Measurements from ENCODE around the gene KDM5A. TPM values are rescaled to one million over a fixed set of nuclear protein-coding genes. Genes with fewer than 3 reads are reported as not detected.

KDM5A gene
- polyA plus RNA-seq, 1 of the 3 experiments (the other 2 are of a cell fraction), result 6.2 TPM

GRCh38 chr12:252636-253035, 136.5 kb downstream of the KDM5A start:
- POLR2A ChIA-PET, result no interaction called here

GRCh38 chr12:247271-247670, 141.8 kb downstream of the KDM5A start:
- Histone ChIP-seq H3K4me3 (ENCODE audit: low read depth in 2 of 2, low read length in 1 of 2) (no peak overlapping the region), H3F3A (replicated peaks; ENCODE audit: insufficient read depth) (no peaks in the 10 kb centered on the region), H3K9me3 (peaks cover 10% of the 10 kb centered on the region; the same call in 1 of the 2 replicates), H3K9me2 (no peaks in the 10 kb centered on the region), H3K79me2 (ENCODE audit: insufficient read depth) (no peaks in the 10 kb centered on the region), H3K4me2 (no peak overlapping the region), H3K27ac (ENCODE audit: low read depth in 2 of 2, low read length in 1 of 2) (no peak overlapping the region), H3K9ac (no peak overlapping the region), H4K20me1 (ENCODE audit: insufficient read depth) (no peaks in the 10 kb centered on the region), H3K36me3 (replicated peaks in 1 of 2; ENCODE audit: control insufficient read depth in 1 of 2, insufficient read depth in 2 of 2, low read length in 1 of 2) (no peaks in the 10 kb centered on the region), H3K27me3 (ENCODE audit: insufficient read depth) (no peaks in the 10 kb centered on the region), H3K4me1 (ENCODE audit: control insufficient read depth in 1 of 2, insufficient read depth in 2 of 2, low read depth in 1 of 2, low read length in 1 of 2) (no peaks in the 10 kb centered on the region), H2AFZ (ENCODE audit: low read depth) (no peak overlapping the region)
- ChIA-PET CTCF (interaction anchor here (1.3 kb wide), 1 partner anchor 28 kb away, joined by 3 read pairs; no protein-coding TSS in a partner anchor), POLR2A (interaction anchor here (0.6 kb wide), 1 partner anchor 29 kb away, joined by 3 read pairs; no protein-coding TSS in a partner anchor)
- WGBS (ENCODE audit: low lambda C conversion rate), result 46% methylated on average over 3 of the region's 3 CpGs
- no peak for DNase-seq
- no peak for TF ChIP-seq CHD2 (IDR thresholded peaks at IDR 0.05; ENCODE audit: low read length, partially characterized antibody)
- no peak for TF ChIP-seq YY1 (IDR thresholded peaks at IDR 0.05; ENCODE audit: low read depth)

More at GRCh38 chr12:252636-253035, 136.5 kb downstream of the KDM5A start:
- H3K4me3 ChIP-seq (ENCODE audit: low read depth in 2 of 2, low read length in 1 of 2), result no peak overlapping the region
- H3K4me2 ChIP-seq, result no peak overlapping the region
- no peaks in the 10 kb centered on the region for H4K20me1 ChIP-seq (ENCODE audit: insufficient read depth)
- H2AFZ ChIP-seq (ENCODE audit: low read depth), result no peak overlapping the region
- no peaks in the 10 kb centered on the region for H3K4me1 ChIP-seq (ENCODE audit: control insufficient read depth in 1 of 2, insufficient read depth in 2 of 2, low read depth in 1 of 2, low read length in 1 of 2)
- no peak overlapping the region for H3K27ac ChIP-seq (ENCODE audit: low read depth in 2 of 2, low read length in 1 of 2)
- H3K9me2 ChIP-seq, result no peaks in the 10 kb centered on the region
- no peaks in the 10 kb centered on the region for H3K36me3 ChIP-seq (replicated peaks in 1 of 2; ENCODE audit: control insufficient read depth in 1 of 2, insufficient read depth in 2 of 2, low read length in 1 of 2)
- H3F3A ChIP-seq (replicated peaks; ENCODE audit: insufficient read depth), result no peaks in the 10 kb centered on the region
- no peak overlapping the region for H3K9ac ChIP-seq
- TF ChIP-seq FOSL2 (IDR thresholded peaks at IDR 0.05; ENCODE audit: borderline replicate concordance, low read depth) (no peak), USF1 (IDR thresholded peaks at IDR 0.05; ENCODE audit: borderline replicate concordance, low read depth) (no peak), RFX5 (IDR thresholded peaks at IDR 0.05; ENCODE audit: low read length) (no peak), RCOR1 (IDR thresholded peaks at IDR 0.05; ENCODE audit: low read length) (no peak)
- H3K27me3 ChIP-seq (ENCODE audit: insufficient read depth), result no peaks in the 10 kb centered on the region; the same call in 1 of the 2 replicates
- no peaks in the 10 kb centered on the region for H3K79me2 ChIP-seq (ENCODE audit: insufficient read depth)
- WGBS (ENCODE audit: low lambda C conversion rate), result 32% methylated on average over 4 of the region's 5 CpGs
- CTCF ChIA-PET, result no interaction called here
- H3K9me3 ChIP-seq, result peaks cover 4% of the 10 kb centered on the region; the same call in 1 of the 2 replicates
- DNase-seq, result no peak

GRCh38 chr12:243381-243780, 145.7 kb downstream of the KDM5A start:
- no peaks in the 10 kb centered on the region for H3K9me2 ChIP-seq
- no peak overlapping the region for H3K4me2 ChIP-seq
- H2AFZ ChIP-seq (ENCODE audit: low read depth), result no peak overlapping the region
- H3K27me3 ChIP-seq (ENCODE audit: insufficient read depth), result no peaks in the 10 kb centered on the region
- WGBS (ENCODE audit: low lambda C conversion rate), result 46% methylated on average over 4 of the region's 4 CpGs
- TF ChIP-seq TCF12 (IDR thresholded peaks at IDR 0.05) (no peak), RAD21 (IDR thresholded peaks at IDR 0.05; ENCODE audit: low read length) (no peak), RCOR1 (IDR thresholded peaks at IDR 0.05; ENCODE audit: low read length) (no peak), EZH2phosphoT487 (IDR thresholded peaks at IDR 0.05; ENCODE audit: borderline replicate concordance, low read depth) (no peak), SMC3 (IDR thresholded peaks at IDR 0.05; ENCODE audit: low read depth, low read length) (no peak), FOSL2 (IDR thresholded peaks at IDR 0.05; ENCODE audit: borderline replicate concordance, low read depth) (no peak), FOXM1 (IDR thresholded peaks at IDR 0.05; ENCODE audit: low read depth) (no peak), TAF1 (IDR thresholded peaks at IDR 0.05; ENCODE audit: borderline replicate concordance, low read depth, low read length) (no peak), GABPA (IDR thresholded peaks at IDR 0.05; ENCODE audit: low read depth) (no peak), IRF3 (IDR thresholded peaks at IDR 0.05; ENCODE audit: low read depth, low read length) (no peak), USF1 (IDR thresholded peaks at IDR 0.05; ENCODE audit: borderline replicate concordance, low read depth) (no peak), JUND (IDR thresholded peaks at IDR 0.05) (no peak), FOXJ3 (CRISPR knock-in tag; IDR thresholded peaks at IDR 0.05) (no peak), CTCF (IDR thresholded peaks at IDR 0.05) (no peak), ELF1 (IDR thresholded peaks at IDR 0.05) (no peak), RFX5 (IDR thresholded peaks at IDR 0.05; ENCODE audit: low read length) (no peak)
- H3K9ac ChIP-seq, result no peak overlapping the region
- no peaks in the 10 kb centered on the region for H4K20me1 ChIP-seq (ENCODE audit: insufficient read depth)
- H3K27ac ChIP-seq (ENCODE audit: low read depth in 2 of 2, low read length in 1 of 2), result no peak overlapping the region
- no peaks in the 10 kb centered on the region for H3F3A ChIP-seq (replicated peaks; ENCODE audit: insufficient read depth)
- ChIA-PET POLR2A (no interaction called here), CTCF (no interaction called here)
- no peaks in the 10 kb centered on the region for H3K36me3 ChIP-seq (replicated peaks in 1 of 2; ENCODE audit: control insufficient read depth in 1 of 2, insufficient read depth in 2 of 2, low read length in 1 of 2)
- H3K4me3 ChIP-seq (ENCODE audit: low read depth in 2 of 2, low read length in 1 of 2), result no peak overlapping the region
- H3K9me3 ChIP-seq, result peaks cover 10% of the 10 kb centered on the region; the same call in 1 of the 2 replicates
- H3K79me2 ChIP-seq (ENCODE audit: insufficient read depth), result no peaks in the 10 kb centered on the region
- no peaks in the 10 kb centered on the region for H3K4me1 ChIP-seq (ENCODE audit: control insufficient read depth in 1 of 2, insufficient read depth in 2 of 2, low read depth in 1 of 2, low read length in 1 of 2)
- no peak for DNase-seq
